Cardiac muscle cell (in vitro differentiated cells and primary cell): Measurements from ENCODE around the gene STPG4. TPM values are rescaled to one million over a fixed set of nuclear protein-coding genes. Genes with fewer than 3 reads are reported as not detected.

Experiments
- DNase-seq, 2 donors: peaks; one replicate each; pipeline versions ENCODE4 v3.0.0 to v3.0.0-alpha.2; 2010 to 2017; ENCODE audit warnings: low read depth in 1 of 2, low spot score in 1 of 2
- H3K27ac ChIP-seq: fragments of 200-600 bp; sonication (generic); 2 replicates; pipeline ENCODE4 v1.5.1; 2016
- H3K27me3 ChIP-seq: fragments of 200-600 bp; sonication (generic); 2 replicates; pipeline ENCODE4 v1.6.0; 2016; ENCODE audit warnings: control low read depth
- H3K36me3 ChIP-seq: fragments of 200-600 bp; sonication (generic); 2 replicates; pipeline ENCODE4 v1.5.1; 2016; ENCODE audit warnings: control low read depth
- H3K4me1 ChIP-seq: fragments of 200-600 bp; sonication (generic); 2 replicates; pipeline ENCODE4 v1.8.1; 2017; ENCODE audit warnings: low read depth, mild to moderate bottlenecking, mixed run types
- H3K4me3 ChIP-seq: fragments of 200-600 bp; sonication (generic); 2 replicates; pipeline ENCODE4 v1.5.1; 2016; ENCODE audit warnings: mild to moderate bottlenecking
- H3K9me3 ChIP-seq: fragments of 200-600 bp; sonication (generic); 2 replicates; pipeline ENCODE4 v1.5.1; 2017; ENCODE audit warnings: low read depth, mild to moderate bottlenecking, control low read depth
- CTCF ChIP-seq: IDR thresholded peaks from 2 replicates; pipeline ENCODE4 v1.5.1; 2012; ENCODE audit warnings: low read depth, mild to moderate bottlenecking, low read length
- polyA plus RNA-seq: library from polyadenylated mRNA; unstranded; fragments of >200 nt; fragmentation: Nextera tagmentation; extraction: Ambion mirVana; gene quantifications from 2 replicates; pipeline ENCODE4 v1.2.1, GENCODE V29; 2016
- total RNA-seq: library from RNA; depleted of rRNA; stranded (reverse); fragments of >200 nt; gene quantifications from 2 replicates; pipeline ENCODE4 v1.2.3, GENCODE V29; 2016

The STPG4 gene
- not detected in 2 replicates for total RNA-seq
- polyA plus RNA-seq = not detected in 2 replicates

GRCh38 chr2:47155091-47155876 is at the start of gene STPG4:
Gene STPG4 (minus strand): TSS chr2:47155308. CDS start chr2:47155251, 57 bp downstream.
- peak within 1 kb of the TSS; percentile 32 for H3K27ac ChIP-seq
- H3K4me3 ChIP-seq = no peak within 1 kb of the TSS
- DNase-seq = no peak
- no peaks in the 10 kb centered on the region for H3K9me3 ChIP-seq
- H3K4me1 ChIP-seq = no peaks in the 10 kb centered on the region
- H3K36me3 ChIP-seq = peaks cover 20% of the 10 kb centered on the region
- no peaks in the 10 kb centered on the region for H3K27me3 ChIP-seq
- TF ChIP-seq CTCF = no peak

DNA sequence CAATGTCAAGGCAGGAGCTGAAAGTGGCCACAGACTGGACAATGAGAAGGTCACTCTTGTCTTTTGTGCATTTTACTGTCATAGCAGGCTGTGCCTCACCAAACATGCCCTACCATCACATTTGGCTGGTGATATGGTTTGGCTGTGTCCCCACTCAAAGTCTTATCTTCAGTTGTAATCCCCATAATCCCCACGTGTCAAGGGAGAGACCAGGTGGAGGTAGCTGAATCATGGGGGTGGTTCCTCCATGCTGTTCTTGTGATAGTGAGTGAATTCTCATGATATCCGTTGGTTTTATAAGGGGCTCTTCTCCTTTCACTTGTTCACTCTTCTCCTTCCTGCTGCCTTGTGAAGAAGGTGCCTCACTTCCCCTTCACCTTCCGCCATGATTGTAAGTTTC is 49.6 kb upstream of the STPG4 start:
- no peak for TF ChIP-seq CTCF
- H3K4me3 ChIP-seq = no peak overlapping the region
- H3K27me3 ChIP-seq = no peaks in the 10 kb centered on the region
- DNase-seq = no peak
- peaks cover 20% of the 10 kb centered on the region for H3K4me1 ChIP-seq
- no peaks in the 10 kb centered on the region for H3K36me3 ChIP-seq
- H3K9me3 ChIP-seq = no peaks in the 10 kb centered on the region
- H3K27ac ChIP-seq = peak overlapping the region; percentile 30

DNA sequence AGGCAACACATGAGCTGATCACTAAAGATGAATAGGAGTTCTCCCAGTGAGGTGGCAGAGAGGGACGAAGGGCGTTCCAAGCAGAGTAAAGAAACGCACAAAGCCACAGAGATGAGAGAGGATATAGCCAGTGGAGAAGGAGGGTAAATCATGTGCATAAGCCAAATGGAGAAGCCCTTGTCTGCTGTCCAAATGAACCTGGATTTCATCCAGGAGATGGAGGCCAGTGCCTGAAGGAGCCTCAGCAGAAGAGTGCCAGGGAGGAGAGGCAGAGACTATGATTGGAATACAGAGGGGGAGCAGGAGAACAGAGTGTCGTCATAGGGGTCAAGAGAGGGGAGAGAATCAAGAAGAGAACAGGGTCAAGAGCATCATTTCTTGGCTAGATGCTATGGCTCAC is 48.9 kb upstream of the STPG4 start:
- H3K36me3 ChIP-seq = no peaks in the 10 kb centered on the region
- no peak for TF ChIP-seq CTCF
- H3K4me3 ChIP-seq = no peak overlapping the region
- no peaks in the 10 kb centered on the region for H3K27me3 ChIP-seq
- H3K9me3 ChIP-seq = no peaks in the 10 kb centered on the region
- peak in 1 of 2 donors; percentile 40 for DNase-seq
- no peak overlapping the region for H3K27ac ChIP-seq
- H3K4me1 ChIP-seq = peaks cover 18% of the 10 kb centered on the region

- Histone ChIP-seq H3K36me3 (no peaks in the 10 kb centered on the region), H3K4me1 (peaks cover 13% of the 10 kb centered on the region), H3K4me3 (no peak overlapping the region), H3K27ac (no peak overlapping the region), H3K9me3 (no peaks in the 10 kb centered on the region), H3K27me3 (no peaks in the 10 kb centered on the region)
- TF ChIP-seq CTCF = no peak
- peak in 1 of 2 donors; percentile 65 for DNase-seq
Observed at GRCh38 chr2:47201224-47201623, 46.1 kb upstream of the STPG4 start.

DNA sequence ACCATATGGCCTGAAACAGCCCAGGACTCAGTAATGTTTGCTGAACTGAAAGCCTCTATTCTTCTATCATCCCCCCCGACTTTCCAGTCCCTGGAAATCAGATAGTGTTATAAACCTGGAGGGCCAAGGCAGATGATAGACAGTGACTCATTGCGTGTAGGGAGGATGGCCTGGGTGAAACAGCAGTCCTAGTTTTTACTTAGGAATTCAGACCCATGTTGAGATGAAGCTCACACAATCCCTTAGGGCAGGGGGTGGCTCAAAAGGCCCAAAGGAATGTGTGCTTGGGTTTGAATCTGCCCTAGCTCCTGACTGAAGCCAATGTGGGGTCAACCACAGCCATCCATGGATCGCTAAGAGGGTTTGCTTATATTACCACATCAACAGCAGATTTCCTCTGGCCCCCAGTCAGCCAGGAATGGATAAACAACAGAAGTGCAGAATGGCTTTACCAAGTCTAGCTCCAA is 43.9 kb upstream of the STPG4 start:
- DNase-seq = peak in 1 of 2 donors; percentile 93
- no peaks in the 10 kb centered on the region for H3K36me3 ChIP-seq
- no peak overlapping the region for H3K27ac ChIP-seq
- H3K9me3 ChIP-seq = no peaks in the 10 kb centered on the region
- H3K4me3 ChIP-seq = no peak overlapping the region
- no peak for TF ChIP-seq CTCF
- no peaks in the 10 kb centered on the region for H3K27me3 ChIP-seq
- peaks cover 1% of the 10 kb centered on the region for H3K4me1 ChIP-seq
